HG03175 (cell line): ENCODE data around the gene KCNK15.
"Not testable (repeated sequence)": the region's sequence is repeated elsewhere in the genome, so short reads cannot be mapped to it uniquely, and the experiment has no call there.

Experiments
- ATAC-seq: cut with Tn5 transposase; IDR thresholded peaks from one replicate; pipeline ENCODE4 v1.9.1; 2021; ENCODE audit warnings: mild to moderate bottlenecking, moderate library complexity; ENCODE audit not compliant: unreplicated experiment

KCNK15 gene

GRCh38 chr20:44756011-44756688, 10.5 kb downstream of the KCNK15 start:
- ATAC-seq, result no peak

DNA sequence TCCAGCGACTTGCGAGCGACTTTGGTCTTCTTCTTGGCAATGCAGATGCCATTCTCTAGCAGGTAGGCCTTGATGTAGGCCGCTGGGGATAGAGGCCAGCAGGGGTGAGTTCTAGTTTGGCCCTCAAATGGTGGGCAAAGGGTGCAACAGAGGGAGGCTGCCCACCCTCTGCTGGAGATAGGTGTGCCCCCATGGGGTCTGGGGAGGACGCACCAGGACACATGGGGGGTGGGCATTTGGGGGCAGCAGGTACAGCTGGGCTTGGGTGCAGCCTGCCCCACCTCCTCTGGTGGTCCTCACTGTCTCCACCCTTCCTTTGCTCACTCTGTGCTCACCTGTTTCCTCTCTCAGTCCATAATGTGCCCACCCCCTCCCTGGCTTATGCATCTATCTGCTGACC, 11.3 kb downstream of the KCNK15 start:
- ATAC-seq, result no peak

GRCh38 chr20:44758247-44759101, 12.8 kb downstream of the KCNK15 start:
- no peak for ATAC-seq

GRCh38 chr20:44759595-44759994, 13.9 kb downstream of the KCNK15 start:
- no peak for ATAC-seq

GRCh38 chr20:44761423-44761822, 15.8 kb downstream of the KCNK15 start:
- no peak for ATAC-seq

DNA sequence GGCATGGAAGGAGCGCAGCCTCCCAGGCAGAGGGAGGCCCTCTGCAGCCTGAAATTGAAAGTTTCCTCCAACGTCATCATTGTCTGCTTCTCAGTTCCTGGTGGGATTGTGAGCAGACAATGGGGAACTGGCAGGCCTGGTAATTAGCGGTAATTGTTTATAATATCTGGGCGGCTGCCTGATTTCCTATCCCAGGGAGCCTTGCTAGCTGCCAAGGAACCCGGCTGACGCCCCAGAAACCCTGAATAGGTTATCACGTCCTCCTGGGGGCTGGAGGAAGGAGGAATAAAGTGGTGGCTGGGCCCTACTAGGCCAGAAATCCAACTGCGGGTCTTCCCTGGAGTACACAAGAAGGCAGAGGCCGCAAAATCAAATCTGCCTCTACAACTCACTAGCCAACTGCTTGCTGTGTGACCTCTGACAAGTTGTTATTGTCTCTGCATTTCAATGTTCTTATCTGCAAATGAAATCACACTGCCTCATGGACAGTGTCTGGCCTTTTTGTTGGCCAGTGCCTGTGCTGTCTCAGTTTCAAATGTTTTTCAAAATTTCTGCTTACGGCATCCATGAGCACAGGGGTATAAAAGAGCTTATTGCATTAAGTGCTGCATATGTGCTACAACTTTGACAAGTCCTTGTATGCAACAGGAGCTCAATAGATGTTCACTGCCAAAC, 16.9 kb downstream of the KCNK15 start:
- ATAC-seq, result no peak

DNA sequence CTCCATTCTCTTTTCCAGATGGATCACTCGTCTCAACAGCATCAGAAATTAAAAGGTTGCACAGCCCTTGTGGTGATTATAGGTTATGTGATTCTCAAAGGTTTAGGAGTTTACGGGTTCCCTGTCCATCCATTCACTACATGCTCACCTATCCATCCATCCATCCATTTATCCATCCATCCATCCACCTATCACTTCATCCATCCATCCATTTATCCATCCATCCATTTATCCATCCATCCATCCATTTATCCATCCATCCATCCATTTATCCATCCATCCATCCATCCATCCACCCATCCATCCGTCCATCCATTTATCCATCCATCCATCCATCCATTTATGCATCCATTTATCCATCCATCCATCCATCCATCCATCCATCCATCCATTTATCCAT, 18.1 kb downstream of the KCNK15 start:
- not testable (repeated sequence) for ATAC-seq

DNA sequence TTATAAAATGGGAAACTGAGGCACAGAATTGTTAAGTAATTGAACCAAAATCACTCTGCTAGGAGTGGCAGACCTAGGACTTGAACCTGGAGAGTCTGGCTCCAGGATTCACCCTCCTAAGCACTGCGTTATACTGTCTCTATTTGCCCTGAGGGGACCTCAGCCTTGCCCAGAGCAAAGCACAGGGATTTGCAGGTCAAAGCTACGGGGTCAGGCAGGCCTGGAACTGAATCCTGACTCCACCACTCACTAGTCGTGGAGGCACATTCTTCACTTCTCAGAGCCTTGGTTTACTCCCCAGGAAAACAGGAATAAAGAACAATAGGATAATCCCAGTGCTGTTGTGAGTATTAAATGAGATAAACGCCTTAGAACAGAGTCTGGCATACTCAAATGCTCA, 19.4 kb downstream of the KCNK15 start:
- ATAC-seq, result no peak

- no peak for ATAC-seq
Measured at GRCh38 chr20:44765701-44766347, 20.2 kb downstream of the KCNK15 start.

GRCh38 chr20:44768256-44768655, 22.6 kb downstream of the KCNK15 start:
- ATAC-seq, result no peak

DNA sequence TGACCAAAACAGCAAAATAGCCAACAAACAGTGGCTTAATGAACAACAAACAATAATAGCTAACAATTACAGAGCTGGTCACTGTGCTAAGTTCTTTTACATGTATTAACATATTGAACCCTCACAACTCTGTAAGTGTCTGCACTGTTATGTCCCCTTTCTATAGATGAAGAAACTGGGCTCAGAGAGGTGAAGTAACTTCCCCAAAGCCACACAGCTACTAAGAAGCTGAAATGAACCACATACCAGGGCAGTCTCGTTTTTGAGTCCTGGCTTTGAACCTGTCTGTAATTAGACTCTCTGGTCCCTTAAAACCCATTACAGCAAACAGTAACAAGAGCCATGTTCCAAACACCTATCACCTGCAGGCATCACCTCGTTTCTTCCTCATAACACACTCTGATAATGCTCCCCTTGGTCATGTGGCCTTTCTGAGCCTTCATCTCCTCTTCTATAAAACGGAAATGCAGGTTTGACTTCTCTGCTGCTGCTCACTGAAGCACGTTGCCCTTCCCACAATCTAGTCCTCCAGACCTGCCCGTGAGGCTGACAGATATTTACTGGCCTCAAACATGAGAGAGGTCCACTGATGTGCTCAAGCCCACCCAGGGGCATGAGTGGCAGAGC, 23.3 kb downstream of the KCNK15 start:
- ATAC-seq, result no peak

GRCh38 chr20:44769481-44769863, 23.8 kb downstream of the KCNK15 start:
- ATAC-seq, result no peak

- no peak for ATAC-seq
Measured at GRCh38 chr20:44770484-44771171, 25.0 kb downstream of the KCNK15 start.

DNA sequence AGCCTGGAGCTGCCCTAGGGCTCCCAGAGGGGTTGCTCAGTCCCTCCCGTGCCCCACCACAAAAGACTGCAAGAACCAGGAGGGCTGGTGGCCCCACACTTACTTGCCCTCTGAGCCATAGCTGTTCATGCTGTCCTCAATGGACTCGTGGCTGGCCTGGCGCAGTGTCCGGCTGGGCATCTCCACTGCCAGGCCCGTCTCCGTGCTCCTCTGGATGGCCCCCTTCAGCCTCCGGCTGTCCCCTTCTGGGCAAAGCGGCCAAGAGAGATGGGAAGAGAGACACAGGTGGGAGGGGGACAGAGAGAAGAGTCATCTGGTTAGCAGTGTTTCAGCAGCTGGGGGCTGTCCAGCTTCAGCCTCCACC, 25.5 kb downstream of the KCNK15 start:
- no peak for ATAC-seq

GRCh38 chr20:44772636-44773035, 27.0 kb downstream of the KCNK15 start:
- no peak for ATAC-seq

GRCh38 chr20:44773070-44773829, 27.6 kb downstream of the KCNK15 start:
- no peak for ATAC-seq

GRCh38 chr20:44776980-44777379, 31.3 kb downstream of the KCNK15 start:
- ATAC-seq, result no peak

GRCh38 chr20:44780226-44780625, 34.6 kb downstream of the KCNK15 start:
- no peak for ATAC-seq

DNA sequence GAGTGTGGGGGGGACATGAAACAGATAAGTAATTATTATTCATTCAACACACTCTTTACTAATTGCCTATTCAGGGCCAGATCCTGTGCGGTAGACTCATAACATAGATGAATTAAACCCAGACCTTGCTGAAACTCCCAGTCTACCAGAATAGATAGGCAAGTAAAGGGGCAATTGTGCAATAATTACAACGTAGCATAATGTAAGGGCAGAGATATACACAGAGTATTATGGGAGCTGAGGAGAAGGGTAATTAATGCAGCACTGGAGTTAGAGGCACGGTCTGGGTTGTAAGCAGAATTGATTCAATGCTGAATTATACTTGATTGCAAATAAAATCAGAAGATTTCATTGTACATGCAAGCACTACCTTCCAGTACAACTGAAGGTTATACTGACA, 35.5 kb downstream of the KCNK15 start:
- no peak for ATAC-seq

DNA sequence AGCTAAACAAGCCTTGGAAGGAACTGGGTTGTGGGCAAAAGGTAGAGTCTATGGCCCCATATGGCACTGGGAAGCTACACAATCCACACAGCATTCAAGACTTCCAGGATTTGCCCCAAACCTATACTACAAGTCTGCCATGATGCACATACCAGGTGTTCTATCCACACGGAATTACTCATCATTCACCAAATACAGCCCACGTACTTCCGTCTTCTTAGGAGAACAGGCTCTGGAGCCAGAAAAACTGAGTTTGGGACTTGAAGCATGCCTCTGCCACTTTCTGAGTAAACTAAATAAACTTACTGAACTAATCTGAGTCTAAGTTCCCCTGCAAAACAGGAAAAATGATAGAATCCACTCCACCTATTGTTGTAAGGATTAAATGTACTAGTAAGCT, 36.1 kb downstream of the KCNK15 start:
- no peak for ATAC-seq
